Measurements from ENCODE around the gene ATG16L2. TPM values are rescaled to one million over a fixed set of nuclear protein-coding genes. Genes with fewer than 3 reads are reported as not detected.

The ATG16L2 gene
- total RNA-seq, 1 donor from 2014 or later: 9.6 TPM

GRCh38 chr11:72821221-72821919, 7.2 kb downstream of the ATG16L2 start:
- DNase-seq (ENCODE audit: low read depth) (no peak), FAIRE-seq (no peak)
- Histone ChIP-seq H2AFZ (ENCODE audit: low read depth, low read length) (peak overlapping the region; percentile 95), H3K4me1 (ENCODE audit: insufficient read depth, low read length) (peaks cover 17% of the 10 kb centered on the region), H3K9ac (ENCODE audit: low read length) (peak overlapping the region; percentile 76), H3K4me3 (ENCODE audit: insufficient read depth, low read depth, low read length) (peak overlapping the region; percentile 68), H3K27ac (ENCODE audit: low read depth, low read length) (no peak overlapping the region), H3K79me2 (ENCODE audit: insufficient read depth, low read length) (no peaks in the 10 kb centered on the region), H3K27me3 (ENCODE audit: insufficient read depth, low read length) (no peaks in the 10 kb centered on the region), H3K4me2 (ENCODE audit: low read length) (peak overlapping the region; percentile 100), H3K9me3 (ENCODE audit: insufficient read depth, low read depth, low read length) (no peaks in the 10 kb centered on the region), H3K36me3 (ENCODE audit: insufficient read depth, low read length) (peaks cover 3% of the 10 kb centered on the region), H4K20me1 (ENCODE audit: insufficient read depth, low read length) (no peaks in the 10 kb centered on the region)
- Mint-ChIP-seq H3K36me3 (ENCODE audit: low read depth, unreplicated experiment) (peaks cover 14% of the 10 kb centered on the region), H3K27ac (ENCODE audit: unreplicated experiment) (no peak overlapping the region), H3K4me3 (ENCODE audit: unreplicated experiment) (no peak overlapping the region), H3K4me1 (ENCODE audit: low read depth, unreplicated experiment) (peaks cover 2% of the 10 kb centered on the region), H3K27me3 (ENCODE audit: low read depth, unreplicated experiment) (peaks cover 4% of the 10 kb centered on the region), H3K9me3 (ENCODE audit: unreplicated experiment) (peaks cover 2% of the 10 kb centered on the region)
- TF ChIP-seq, protein P1, sequence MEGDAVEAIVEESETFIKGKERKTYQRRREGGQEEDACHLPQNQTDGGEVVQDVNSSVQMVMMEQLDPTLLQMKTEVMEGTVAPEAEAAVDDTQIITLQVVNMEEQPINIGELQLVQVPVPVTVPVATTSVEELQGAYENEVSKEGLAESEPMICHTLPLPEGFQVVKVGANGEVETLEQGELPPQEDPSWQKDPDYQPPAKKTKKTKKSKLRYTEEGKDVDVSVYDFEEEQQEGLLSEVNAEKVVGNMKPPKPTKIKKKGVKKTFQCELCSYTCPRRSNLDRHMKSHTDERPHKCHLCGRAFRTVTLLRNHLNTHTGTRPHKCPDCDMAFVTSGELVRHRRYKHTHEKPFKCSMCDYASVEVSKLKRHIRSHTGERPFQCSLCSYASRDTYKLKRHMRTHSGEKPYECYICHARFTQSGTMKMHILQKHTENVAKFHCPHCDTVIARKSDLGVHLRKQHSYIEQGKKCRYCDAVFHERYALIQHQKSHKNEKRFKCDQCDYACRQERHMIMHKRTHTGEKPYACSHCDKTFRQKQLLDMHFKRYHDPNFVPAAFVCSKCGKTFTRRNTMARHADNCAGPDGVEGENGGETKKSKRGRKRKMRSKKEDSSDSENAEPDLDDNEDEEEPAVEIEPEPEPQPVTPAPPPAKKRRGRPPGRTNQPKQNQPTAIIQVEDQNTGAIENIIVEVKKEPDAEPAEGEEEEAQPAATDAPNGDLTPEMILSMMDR (IDR thresholded peaks at IDR 0.05; ENCODE audit: insufficient read depth, low read depth, low read length): no peak
- no peak for TF ChIP-seq EZH2 (IDR thresholded peaks at IDR 0.05; ENCODE audit: insufficient read depth, low read length)

GRCh38 chr11:72821920-72822799, 7.9 kb downstream of the ATG16L2 start:
- Histone ChIP-seq H3K79me2 (ENCODE audit: insufficient read depth, low read length) (no peaks in the 10 kb centered on the region), H2AFZ (ENCODE audit: low read depth, low read length) (peak overlapping the region; percentile 95), H3K4me3 (ENCODE audit: insufficient read depth, low read depth, low read length) (peak overlapping the region; percentile 68), H3K36me3 (ENCODE audit: insufficient read depth, low read length) (peaks cover 3% of the 10 kb centered on the region), H4K20me1 (ENCODE audit: insufficient read depth, low read length) (no peaks in the 10 kb centered on the region), H3K27ac (ENCODE audit: low read depth, low read length) (no peak overlapping the region), H3K9me3 (ENCODE audit: insufficient read depth, low read depth, low read length) (no peaks in the 10 kb centered on the region), H3K4me2 (ENCODE audit: low read length) (peak overlapping the region; percentile 100), H3K4me1 (ENCODE audit: insufficient read depth, low read length) (peaks cover 14% of the 10 kb centered on the region), H3K9ac (ENCODE audit: low read length) (peak overlapping the region; percentile 76), H3K27me3 (ENCODE audit: insufficient read depth, low read length) (no peaks in the 10 kb centered on the region)
- Mint-ChIP-seq H3K36me3 (ENCODE audit: low read depth, unreplicated experiment) (peaks cover 17% of the 10 kb centered on the region), H3K4me1 (ENCODE audit: low read depth, unreplicated experiment) (no peaks in the 10 kb centered on the region), H3K27ac (ENCODE audit: unreplicated experiment) (no peak overlapping the region), H3K9me3 (ENCODE audit: unreplicated experiment) (peaks cover 2% of the 10 kb centered on the region), H3K4me3 (ENCODE audit: unreplicated experiment) (no peak overlapping the region), H3K27me3 (ENCODE audit: low read depth, unreplicated experiment) (peaks cover 4% of the 10 kb centered on the region)
- DNase-seq (ENCODE audit: low read depth) (peak; percentile 73), FAIRE-seq (no peak)
- TF ChIP-seq, protein P1 (IDR thresholded peaks at IDR 0.05; ENCODE audit: insufficient read depth, low read depth, low read length): no peak
- TF ChIP-seq EZH2 (IDR thresholded peaks at IDR 0.05; ENCODE audit: insufficient read depth, low read length): no peak

Measured in astrocyte (in vitro differentiated cells and primary cell).